Liver (tissue), 9 donors: ENCODE data around the gene TAP2. TPM values are rescaled to one million over a fixed set of nuclear protein-coding genes. Genes with fewer than 3 reads are reported as not detected.

ENCODE experiments used
- DNase-seq: peaks from one replicate; pipeline ENCODE4 v3.0.0-alpha.2; 2017; ENCODE audit warnings: low spot score
- H3K27ac ChIP-seq, 2 donors: one replicate each; pipeline ENCODE4 v1.7.0; 2013; ENCODE audit warnings: inconsistent platforms in 2 of 2, low read length in 2 of 2, control low read depth in 1 of 2, low read depth in 1 of 2, mild to moderate bottlenecking in 1 of 2
- H3K27me3 ChIP-seq, 4 donors: one replicate each; pipeline versions ENCODE4 v1.6.1 to v1.7.0; 2013; ENCODE audit warnings: low read length in 3 of 4, inconsistent platforms in 1 of 4, mild to moderate bottlenecking in 1 of 4, moderate library complexity in 1 of 4; ENCODE audit not compliant: control insufficient read depth in 4 of 4, insufficient read depth in 4 of 4
- H3K36me3 ChIP-seq, 4 donors: one replicate each; pipeline versions ENCODE4 v1.6.1 to v1.7.0; 2013; ENCODE audit warnings: low read length in 3 of 4, mild to moderate bottlenecking in 3 of 4, low read depth in 1 of 4, moderate library complexity in 1 of 4; ENCODE audit not compliant: control insufficient read depth in 4 of 4, insufficient read depth in 3 of 4
- H3K4me1 ChIP-seq, 4 donors: one replicate each; pipeline versions ENCODE4 v1.6.1 to v1.7.0; 2013; ENCODE audit warnings: low read length in 3 of 4, mild to moderate bottlenecking in 3 of 4, moderate library complexity in 1 of 4; ENCODE audit not compliant: control insufficient read depth in 4 of 4, insufficient read depth in 4 of 4
- H3K4me3 ChIP-seq, 3 donors: one replicate each; pipeline versions ENCODE4 v1.6.1 to v1.7.0; 2013; ENCODE audit warnings: low read length in 3 of 3, control low read depth in 1 of 3, low read depth in 1 of 3, mild to moderate bottlenecking in 1 of 3
- H3K9ac ChIP-seq, 2 donors: one replicate each; pipeline ENCODE4 v1.7.0; 2013; ENCODE audit warnings: low read length in 2 of 2, mild to moderate bottlenecking in 2 of 2, moderate library complexity in 2 of 2, control low read depth in 1 of 2, low read depth in 1 of 2
- H3K9me3 ChIP-seq, 4 donors: one replicate each; pipeline versions ENCODE4 v1.6.1 to v1.7.0; 2013; ENCODE audit warnings: low read length in 3 of 4; ENCODE audit not compliant: control insufficient read depth in 4 of 4
- EGR1 ChIP-seq, 2 donors: IDR thresholded peaks; 2 replicates each; pipeline ENCODE4 v1.6.1; 2016 to 2018; ENCODE audit warnings: antibody characterized with exemption in 2 of 2, low read depth in 2 of 2
- FOXA2 ChIP-seq: IDR thresholded peaks from 2 replicates; pipeline ENCODE4 v1.6.1; 2016; ENCODE audit warnings: antibody characterized with exemption
- GABPA ChIP-seq, 2 donors: IDR thresholded peaks in 1 of 2; conservative IDR thresholded peaks in 1 of 2; 2 replicates each; pipeline ENCODE4 v1.6.1; 2016; ENCODE audit warnings: antibody characterized with exemption in 2 of 2, mild to moderate bottlenecking in 1 of 2, moderate library complexity in 1 of 2
- HNF4A ChIP-seq, 2 donors: conservative IDR thresholded peaks; 2 replicates each; pipeline ENCODE4 v1.6.1; 2016; ENCODE audit warnings: antibody characterized with exemption in 2 of 2, mild to moderate bottlenecking in 2 of 2
- HNF4G ChIP-seq: IDR thresholded peaks from 2 replicates; pipeline ENCODE4 v1.6.1; 2016; ENCODE audit warnings: antibody characterized with exemption
- JUND ChIP-seq, 2 donors: IDR thresholded peaks; 2 replicates each; pipeline ENCODE4 v1.6.1; 2016; ENCODE audit warnings: antibody characterized with exemption in 2 of 2
- NR2F2 ChIP-seq: IDR thresholded peaks from 2 replicates; pipeline ENCODE4 v1.6.1; 2016; ENCODE audit warnings: antibody characterized with exemption
- RAD21 ChIP-seq, 2 donors: IDR thresholded peaks; 2 replicates each; pipeline ENCODE4 v1.6.1; 2016; ENCODE audit warnings: antibody characterized with exemption in 2 of 2, mild to moderate bottlenecking in 2 of 2
- REST ChIP-seq: IDR thresholded peaks from 2 replicates; pipeline ENCODE4 v1.6.1; 2016; ENCODE audit warnings: antibody characterized with exemption, mild to moderate bottlenecking
- SP1 ChIP-seq: IDR thresholded peaks from 2 replicates; pipeline ENCODE4 v1.6.1; 2018; ENCODE audit warnings: antibody characterized with exemption, mild to moderate bottlenecking
- TAF1 ChIP-seq: conservative IDR thresholded peaks from 2 replicates; pipeline ENCODE4 v1.6.1; 2016; ENCODE audit warnings: antibody characterized with exemption, mild to moderate bottlenecking
- WGBS: extraction: QIAGEN DNeasy Blood & Tissue Kit; methylation state at CpG from one replicate; pipeline ENCODE4 v1.1.7; 2013; 5-methylcytosine and 5-hydroxymethylcytosine counted together
- polyA plus RNA-seq, 2 donors: library from polyadenylated mRNA; stranded (reverse) in 1 of 2; unstranded in 1 of 2; fragments of 200-250 nt in 1 of 2; fragments of >200 nt in 1 of 2; fragmentation: Nextera tagmentation in 1 of 2; extraction: Ambion mirVana in 1 of 2; gene quantifications; one replicate each; pipeline versions ENCODE4 v1.2.1 to v1.2.3, GENCODE V29; 2013 to 2015
- total RNA-seq, 2 donors: library from RNA; depleted of rRNA; stranded (reverse); fragments of >200 nt; gene quantifications; one replicate each; pipeline ENCODE4 v1.2.3, GENCODE V29; 2014
- TF ChIP-seq, protein P1 (sequence below): fragments of 150-350 bp; IDR thresholded peaks from 2 replicates; pipeline ENCODE4 v1.5.1; 2017; ENCODE audit warnings: improper control_type of control experiment, low read depth, low read length; ENCODE audit not compliant: missing input control
- TF ChIP-seq, protein P2 (sequence below): IDR thresholded peaks from 2 replicates; pipeline ENCODE4 v1.6.1; 2016; ENCODE audit warnings: antibody characterized with exemption
- TF ChIP-seq, protein P3 (sequence below): IDR thresholded peaks from 2 replicates; pipeline ENCODE4 v1.6.1; 2016; ENCODE audit warnings: antibody characterized with exemption
- TF ChIP-seq, protein P4 (sequence below): IDR thresholded peaks from 2 replicates; pipeline ENCODE4 v1.6.1; 2016; ENCODE audit warnings: antibody characterized with exemption
- donor health status: healthy.
- donor health status: healthy.
- donor health status: healthy.
- donor health status: healthy.
- donor health status: healthy.

The TAP2 gene
- total and polyA plus RNA-seq, 4 donors = 2.2 to 14.9 (median 6.4) TPM

DNA sequence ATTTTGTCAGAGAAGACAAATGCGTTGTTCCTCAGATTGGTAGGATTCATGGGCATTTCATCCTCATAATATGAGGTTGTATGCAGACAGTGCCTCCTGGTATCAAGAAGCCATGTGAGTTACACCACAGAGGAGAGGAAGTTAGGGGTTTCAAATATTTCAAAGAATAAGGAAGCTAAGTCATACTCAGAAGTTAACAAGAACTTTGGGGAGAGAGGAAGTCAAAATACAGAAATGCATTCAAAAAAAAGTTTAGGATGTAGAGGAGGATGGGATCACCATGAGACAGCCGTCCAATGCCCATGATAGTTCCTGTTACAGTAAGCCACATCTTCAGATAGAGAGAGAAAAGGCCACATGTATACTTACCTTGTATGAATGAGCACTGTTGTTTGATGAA lies 44.0 kb downstream of the TAP2 start:
- 57% methylated on average over 2 of the region's 2 CpGs for WGBS
- no peak overlapping the region for H3K27ac ChIP-seq

GRCh38 chr6:32792901-32793435 lies 45.6 kb downstream of the TAP2 start:
- H3K4me1 ChIP-seq = peaks cover 0 to 9% (median 7%) of the 10 kb centered on the region in 4 donors

More for the DNA sequence above, 44.0 kb downstream of the TAP2 start:
- Histone ChIP-seq H3K4me1 (peaks cover 0 to 9% (median 7%) of the 10 kb centered on the region in 4 donors), H3K27me3 (peaks cover 0 to 6% (median 2%) of the 10 kb centered on the region in 4 donors), H3K36me3 (no peaks in the 10 kb centered on the region), H3K9me3 (no peaks in the 10 kb centered on the region), H3K4me3 (no peak overlapping the region), H3K9ac (no peak overlapping the region)
- DNase-seq = no peak
- TF ChIP-seq, protein P1, sequence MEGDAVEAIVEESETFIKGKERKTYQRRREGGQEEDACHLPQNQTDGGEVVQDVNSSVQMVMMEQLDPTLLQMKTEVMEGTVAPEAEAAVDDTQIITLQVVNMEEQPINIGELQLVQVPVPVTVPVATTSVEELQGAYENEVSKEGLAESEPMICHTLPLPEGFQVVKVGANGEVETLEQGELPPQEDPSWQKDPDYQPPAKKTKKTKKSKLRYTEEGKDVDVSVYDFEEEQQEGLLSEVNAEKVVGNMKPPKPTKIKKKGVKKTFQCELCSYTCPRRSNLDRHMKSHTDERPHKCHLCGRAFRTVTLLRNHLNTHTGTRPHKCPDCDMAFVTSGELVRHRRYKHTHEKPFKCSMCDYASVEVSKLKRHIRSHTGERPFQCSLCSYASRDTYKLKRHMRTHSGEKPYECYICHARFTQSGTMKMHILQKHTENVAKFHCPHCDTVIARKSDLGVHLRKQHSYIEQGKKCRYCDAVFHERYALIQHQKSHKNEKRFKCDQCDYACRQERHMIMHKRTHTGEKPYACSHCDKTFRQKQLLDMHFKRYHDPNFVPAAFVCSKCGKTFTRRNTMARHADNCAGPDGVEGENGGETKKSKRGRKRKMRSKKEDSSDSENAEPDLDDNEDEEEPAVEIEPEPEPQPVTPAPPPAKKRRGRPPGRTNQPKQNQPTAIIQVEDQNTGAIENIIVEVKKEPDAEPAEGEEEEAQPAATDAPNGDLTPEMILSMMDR = no peak
- TF ChIP-seq SP1 (no peak), FOXA2 (no peak), GABPA (IDR thresholded peaks at IDR 0.05 in 1 of 2, conservative IDR thresholded peaks at IDR 0.05 in 1 of 2) (no peak), JUND (IDR thresholded peaks at IDR 0.05) (no peak), EGR1 (IDR thresholded peaks at IDR 0.05; ENCODE audit: low read depth in 2 of 2) (no peak), HNF4A (conservative IDR thresholded peaks at IDR 0.05) (no peak), NR2F2 (no peak), TAF1 (no peak), HNF4G (no peak), REST (no peak), RAD21 (IDR thresholded peaks at IDR 0.05) (no peak)
- TF ChIP-seq, protein P2, sequence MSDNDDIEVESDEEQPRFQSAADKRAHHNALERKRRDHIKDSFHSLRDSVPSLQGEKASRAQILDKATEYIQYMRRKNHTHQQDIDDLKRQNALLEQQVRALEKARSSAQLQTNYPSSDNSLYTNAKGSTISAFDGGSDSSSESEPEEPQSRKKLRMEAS = no peak
- TF ChIP-seq, protein P3, sequence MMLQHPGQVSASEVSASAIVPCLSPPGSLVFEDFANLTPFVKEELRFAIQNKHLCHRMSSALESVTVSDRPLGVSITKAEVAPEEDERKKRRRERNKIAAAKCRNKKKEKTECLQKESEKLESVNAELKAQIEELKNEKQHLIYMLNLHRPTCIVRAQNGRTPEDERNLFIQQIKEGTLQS = no peak

More at GRCh38 chr6:32792901-32793435, 45.6 kb downstream of the TAP2 start:
- H3K36me3 ChIP-seq = no peaks in the 10 kb centered on the region
- TF ChIP-seq JUND (IDR thresholded peaks at IDR 0.05) (no peak), EGR1 (IDR thresholded peaks at IDR 0.05; ENCODE audit: low read depth in 2 of 2) (no peak), HNF4A (conservative IDR thresholded peaks at IDR 0.05) (no peak), HNF4G (no peak), GABPA (IDR thresholded peaks at IDR 0.05 in 1 of 2, conservative IDR thresholded peaks at IDR 0.05 in 1 of 2) (no peak), SP1 (no peak)
- TF ChIP-seq, protein P4, sequence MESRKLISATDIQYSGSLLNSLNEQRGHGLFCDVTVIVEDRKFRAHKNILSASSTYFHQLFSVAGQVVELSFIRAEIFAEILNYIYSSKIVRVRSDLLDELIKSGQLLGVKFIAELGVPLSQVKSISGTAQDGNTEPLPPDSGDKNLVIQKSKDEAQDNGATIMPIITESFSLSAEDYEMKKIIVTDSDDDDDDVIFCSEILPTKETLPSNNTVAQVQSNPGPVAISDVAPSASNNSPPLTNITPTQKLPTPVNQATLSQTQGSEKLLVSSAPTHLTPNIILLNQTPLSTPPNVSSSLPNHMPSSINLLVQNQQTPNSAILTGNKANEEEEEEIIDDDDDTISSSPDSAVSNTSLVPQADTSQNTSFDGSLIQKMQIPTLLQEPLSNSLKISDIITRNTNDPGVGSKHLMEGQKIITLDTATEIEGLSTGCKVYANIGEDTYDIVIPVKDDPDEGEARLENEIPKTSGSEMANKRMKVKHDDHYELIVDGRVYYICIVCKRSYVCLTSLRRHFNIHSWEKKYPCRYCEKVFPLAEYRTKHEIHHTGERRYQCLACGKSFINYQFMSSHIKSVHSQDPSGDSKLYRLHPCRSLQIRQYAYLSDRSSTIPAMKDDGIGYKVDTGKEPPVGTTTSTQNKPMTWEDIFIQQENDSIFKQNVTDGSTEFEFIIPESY = no peak
- TF ChIP-seq, protein P2 = no peak
- H3K9ac ChIP-seq = no peak overlapping the region
- no peak for DNase-seq
- 54% methylated on average over 3 of the region's 3 CpGs for WGBS
- H3K27me3 ChIP-seq = peaks cover 0 to 6% (median 2%) of the 10 kb centered on the region in 4 donors
- H3K4me3 ChIP-seq = no peak overlapping the region
- no peaks in the 10 kb centered on the region for H3K9me3 ChIP-seq
- H3K27ac ChIP-seq = no peak overlapping the region
